SH-SY5Y (cell line): ENCODE measurements around the gene ASPDH.

ENCODE experiments used
- GATA2 ChIP-seq: IDR thresholded peaks from 2 replicates; pipeline ENCODE4 v1.6.1; 2011; ENCODE audit warnings: mild to moderate bottlenecking, low read depth, low read length
- GATA3 ChIP-seq: IDR thresholded peaks from 2 replicates; pipeline ENCODE4 v1.6.1; 2011; ENCODE audit warnings: low read depth, mild to moderate bottlenecking, low read length, moderate library complexity

GRCh38 chr19:50496189-50497021 lies 17.3 kb downstream of the ASPDH start:
- TF ChIP-seq GATA3 (no peak), GATA2 (no peak)
